Measurements from ENCODE around the gene MTHFD2L. TPM values are rescaled to one million over a fixed set of nuclear protein-coding genes. Genes with fewer than 3 reads are reported as not detected.

MTHFD2L gene
- total and polyA plus RNA-seq, 2 of the 8 experiments (the other 6 are each of a cell fraction or from before 2014, with no cell fraction given), result 5.4 to 15.0 TPM

- no peak overlapping the region for H3K4ac ChIP-seq (replicated peaks; ENCODE audit: insufficient read length, low read depth, low read length)
- no peaks in the 10 kb centered on the region for H3K79me1 ChIP-seq (ENCODE audit: low read depth, low read length)
- H2BK12ac ChIP-seq (ENCODE audit: low read depth, low read length), result no peak overlapping the region
- no peak for TF ChIP-seq KDM5A (IDR thresholded peaks at IDR 0.05; ENCODE audit: low read length)
- TF ChIP-seq YY1 (IDR thresholded peaks at IDR 0.05; ENCODE audit: low read depth, low read length), result no peak
- TF ChIP-seq SAP30 (IDR thresholded peaks at IDR 0.05; ENCODE audit: insufficient read depth, insufficient replicate concordance, low read length), result no peak
- no peak for TF ChIP-seq KDM1A (IDR thresholded peaks at IDR 0.05; ENCODE audit: borderline replicate concordance, low read length)
- no peak for TF ChIP-seq MAX (IDR thresholded peaks at IDR 0.05)
- no peak for TF ChIP-seq BCL11A (IDR thresholded peaks at IDR 0.05; ENCODE audit: low read depth in 2 of 2, low read length in 2 of 2)
- no peak for TF ChIP-seq NRF1 (IDR thresholded peaks at IDR 0.05; ENCODE audit: low read depth, low read length)
- no peak for TF ChIP-seq SUZ12 (IDR thresholded peaks at IDR 0.05; ENCODE audit: low read length)
- TF ChIP-seq BRCA1 (IDR thresholded peaks at IDR 0.05; ENCODE audit: low read depth, low read length), result no peak
- no peak for TF ChIP-seq JUN (IDR thresholded peaks at IDR 0.05; ENCODE audit: low read depth, low read length)
- no peaks in the 10 kb centered on the region for H3K27me3 ChIP-seq (replicated peaks in 1 of 4; ENCODE audit: control insufficient read depth in 3 of 4, extremely low read depth in 1 of 4, insufficient read depth in 3 of 4, low read length in 3 of 4)
- H3K27ac ChIP-seq (ENCODE audit: low read depth, low read length), result no peak overlapping the region
- ChIA-PET POLR2A (ENCODE audit: partially characterized antibody) (no interaction called here), CTCF (ENCODE audit: partially characterized antibody) (interaction anchor here (0.6 to 4.2 kb wide), 7 partner anchors 9 to 119 kb away, joined by 3 to 18 read pairs (median 4); no protein-coding TSS in a partner anchor)
- no peak overlapping the region for H2BK120ac ChIP-seq (replicated peaks; ENCODE audit: low read depth, low read length)
- H4K8ac ChIP-seq (ENCODE audit: extremely low read depth, insufficient read depth, low read length), result no peak overlapping the region
- DNase-seq (ENCODE audit: low read depth in 1 of 2, low spot score in 2 of 2) (no peak), FAIRE-seq (no peak)
- H2BK5ac ChIP-seq (ENCODE audit: low read depth, low read length), result no peak overlapping the region
- no peak overlapping the region for H2AFZ ChIP-seq (ENCODE audit: low read length)
- H3K9ac ChIP-seq (replicated peaks in 1 of 4; ENCODE audit: extremely low read depth in 1 of 4, low read depth in 3 of 4, low read length in 3 of 4), result no peak overlapping the region
- H4K20me1 ChIP-seq (replicated peaks in 1 of 2; ENCODE audit: control insufficient read depth in 1 of 2, insufficient read depth in 2 of 2, low read length in 2 of 2), result no peaks in the 10 kb centered on the region
- H2BK20ac ChIP-seq (ENCODE audit: low read length), result no peak overlapping the region
- H3K18ac ChIP-seq (ENCODE audit: extremely low read depth, low read length), result no peak overlapping the region
- no peaks in the 10 kb centered on the region for H3K23me2 ChIP-seq (ENCODE audit: low read depth, low read length)
- no peak overlapping the region for H3K56ac ChIP-seq (replicated peaks; ENCODE audit: insufficient read length, low read depth, low read length)
- H4K5ac ChIP-seq (ENCODE audit: insufficient read length, low read depth, low read length), result no peak overlapping the region
- no peaks in the 10 kb centered on the region for H3K36me3 ChIP-seq (ENCODE audit: control insufficient read depth in 2 of 4, insufficient read depth in 4 of 4, low read length in 3 of 4)
- no peak overlapping the region for H2AK5ac ChIP-seq (ENCODE audit: low read depth, low read length)
- no peak overlapping the region for H3K4me2 ChIP-seq (ENCODE audit: insufficient read depth in 1 of 2, low read depth in 2 of 2, low read length in 2 of 2)
- no peak overlapping the region for H3K4me3 ChIP-seq (ENCODE audit: extremely low read depth in 1 of 4, insufficient read depth in 2 of 4, low read depth in 3 of 4, low read length in 4 of 4)
- no peak overlapping the region for H4K91ac ChIP-seq (replicated peaks; ENCODE audit: insufficient read length, low read length)
- H3K4me1 ChIP-seq (replicated peaks in 1 of 4; ENCODE audit: control insufficient read depth in 3 of 4, insufficient read depth in 4 of 4, low read length in 3 of 4), result no peaks in the 10 kb centered on the region
- H3K14ac ChIP-seq (ENCODE audit: insufficient read length), result no peak overlapping the region
- WGBS, 2 experiments (ENCODE audit: extremely low coverage in 1 of 2, insufficient coverage in 1 of 2, insufficient read length in 1 of 2, insufficient replicate concordance in 2 of 2, low coverage in 1 of 2, low lambda C conversion rate in 2 of 2, missing lambda C conversion rate in 1 of 2), result 81% methylated on average over 1 of the region's 1 CpG; no CpG with 5 or more reads in 1 of the 2 experiments
- no peaks in the 10 kb centered on the region for H3K79me2 ChIP-seq (ENCODE audit: control insufficient read depth in 1 of 2, insufficient read depth in 2 of 2, low read length in 2 of 2)
- H3K9me3 ChIP-seq (ENCODE audit: insufficient read depth in 2 of 2, low read depth in 1 of 2, low read length in 1 of 2), result no peaks in the 10 kb centered on the region
- no peak overlapping the region for H3K23ac ChIP-seq (ENCODE audit: insufficient read length)
- no peak overlapping the region for H2BK15ac ChIP-seq (ENCODE audit: low read length)
Measured at GRCh38 chr4:74307170-74307569, 149.3 kb downstream of the MTHFD2L start.

Measured in H1 (cell line).